ENCODE data around the gene SNAI3.

The SNAI3 gene

DNA sequence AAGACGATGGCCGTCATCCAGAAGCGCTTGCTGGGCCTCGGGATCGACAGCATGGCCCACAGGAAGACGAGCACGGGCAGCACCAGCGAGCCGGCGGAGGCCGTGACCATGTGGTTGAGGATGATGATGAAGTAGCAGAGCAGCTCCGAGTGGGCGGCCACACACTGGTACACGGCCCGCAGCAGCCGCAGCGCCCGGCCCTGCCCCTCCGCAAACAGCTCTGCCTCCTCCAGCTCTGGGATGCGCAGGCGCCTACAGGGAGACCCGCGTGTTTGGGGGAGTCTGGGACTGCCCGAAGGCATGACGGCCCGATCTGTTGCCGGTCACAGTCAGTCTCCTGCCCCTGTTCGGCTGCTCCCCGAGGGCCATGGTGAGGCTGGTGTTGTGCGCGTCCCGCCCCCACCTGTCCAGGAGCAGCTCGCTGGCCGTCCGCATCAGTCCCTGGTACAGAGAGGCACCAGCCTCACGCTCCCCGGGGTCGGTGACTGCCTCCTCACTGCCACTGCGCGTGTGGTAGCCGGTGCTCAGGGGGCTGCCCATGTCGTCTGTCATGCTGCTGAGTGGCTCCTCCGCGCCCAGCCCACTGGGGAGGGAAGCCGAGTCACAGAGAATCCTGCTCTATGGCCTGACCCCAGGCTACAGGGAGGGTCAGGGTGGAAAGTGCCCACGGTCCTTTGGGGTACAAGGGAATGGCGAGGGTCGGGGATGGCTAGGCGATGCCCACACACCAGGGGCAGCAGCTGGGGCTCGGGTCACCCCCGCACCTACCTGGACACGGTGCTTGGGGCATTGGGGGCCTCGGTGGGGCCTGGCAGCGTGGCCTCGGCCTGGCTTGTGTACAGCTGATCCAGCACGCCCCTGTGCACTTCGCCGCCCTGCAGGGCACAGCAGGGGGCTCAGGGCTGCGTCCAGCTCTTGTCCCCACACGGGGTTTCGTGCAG is 35.8 kb upstream of the SNAI3 start:
- no peak for DNase-seq (ENCODE audit: low read depth in 2 of 2)

DNA sequence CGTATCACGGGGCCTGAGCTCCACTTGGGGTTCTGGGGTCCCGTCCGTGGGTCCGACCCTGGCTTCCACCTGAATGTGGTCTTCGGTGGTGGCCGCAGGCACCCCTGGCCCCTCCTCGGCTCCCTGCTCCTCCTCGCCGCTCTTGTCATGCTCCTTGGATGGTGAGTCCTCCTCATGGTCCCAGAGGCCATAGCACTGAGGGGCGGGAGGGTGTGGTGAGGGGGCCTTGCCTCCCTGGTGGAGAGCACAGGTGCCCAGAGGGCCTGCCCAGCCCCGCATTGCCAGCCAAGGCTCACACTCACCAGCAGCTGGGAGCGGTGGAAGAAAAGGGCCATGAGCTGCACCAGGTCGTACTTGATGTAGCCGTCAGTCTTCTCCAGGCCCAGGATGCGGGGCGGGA is 34.9 kb upstream of the SNAI3 start:
- no peak for DNase-seq (ENCODE audit: low read depth in 2 of 2)

DNA sequence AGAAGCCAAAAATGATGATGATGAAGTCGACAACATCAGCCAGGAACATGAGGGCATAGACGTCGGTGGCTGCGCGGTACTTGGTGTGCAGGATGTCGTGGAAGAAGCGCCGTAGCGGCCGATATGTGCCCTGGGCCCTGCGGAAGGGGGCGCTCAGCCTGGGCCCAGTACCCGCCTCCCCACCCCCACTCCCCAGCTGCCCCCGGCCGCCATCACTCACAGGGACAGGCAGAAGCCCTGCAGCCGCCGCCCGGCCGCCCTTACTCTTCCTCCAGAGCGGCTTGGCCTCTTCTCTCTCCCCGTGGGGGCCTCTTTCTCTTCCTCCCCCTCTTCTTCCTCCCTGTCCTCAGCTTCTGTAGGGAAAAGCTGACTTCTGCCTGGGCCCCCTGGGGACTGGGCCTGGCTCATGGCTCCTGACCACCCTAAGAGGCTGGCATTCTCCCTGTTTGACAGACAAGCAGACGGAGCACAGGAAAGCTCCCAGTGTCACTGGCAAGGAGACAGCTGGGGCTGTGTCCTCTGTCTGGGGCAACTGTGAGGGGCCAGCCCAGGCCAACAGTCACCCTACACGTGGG is 34.2 kb upstream of the SNAI3 start:
- DNase-seq (ENCODE audit: low read depth in 2 of 2) = no peak

DNA sequence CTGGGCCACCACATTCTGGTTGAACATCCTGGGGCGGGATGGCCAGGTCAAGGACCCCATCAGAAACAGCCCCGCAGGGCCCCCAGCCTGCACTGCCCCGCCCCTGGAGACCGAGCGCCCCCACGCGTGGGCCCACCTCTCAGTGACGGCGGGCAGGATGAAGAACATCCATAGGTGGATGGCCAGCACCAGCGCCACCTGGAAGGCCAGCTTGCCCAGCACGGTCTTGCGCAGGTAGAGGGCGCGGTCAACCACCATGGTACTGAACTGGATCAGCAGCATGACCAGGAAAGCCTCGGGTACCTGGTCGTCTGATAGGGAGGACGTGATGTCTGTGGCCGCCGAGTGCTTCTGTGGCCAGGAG is 33.6 kb upstream of the SNAI3 start:
- no peak for DNase-seq (ENCODE audit: low read depth in 2 of 2)

DNA sequence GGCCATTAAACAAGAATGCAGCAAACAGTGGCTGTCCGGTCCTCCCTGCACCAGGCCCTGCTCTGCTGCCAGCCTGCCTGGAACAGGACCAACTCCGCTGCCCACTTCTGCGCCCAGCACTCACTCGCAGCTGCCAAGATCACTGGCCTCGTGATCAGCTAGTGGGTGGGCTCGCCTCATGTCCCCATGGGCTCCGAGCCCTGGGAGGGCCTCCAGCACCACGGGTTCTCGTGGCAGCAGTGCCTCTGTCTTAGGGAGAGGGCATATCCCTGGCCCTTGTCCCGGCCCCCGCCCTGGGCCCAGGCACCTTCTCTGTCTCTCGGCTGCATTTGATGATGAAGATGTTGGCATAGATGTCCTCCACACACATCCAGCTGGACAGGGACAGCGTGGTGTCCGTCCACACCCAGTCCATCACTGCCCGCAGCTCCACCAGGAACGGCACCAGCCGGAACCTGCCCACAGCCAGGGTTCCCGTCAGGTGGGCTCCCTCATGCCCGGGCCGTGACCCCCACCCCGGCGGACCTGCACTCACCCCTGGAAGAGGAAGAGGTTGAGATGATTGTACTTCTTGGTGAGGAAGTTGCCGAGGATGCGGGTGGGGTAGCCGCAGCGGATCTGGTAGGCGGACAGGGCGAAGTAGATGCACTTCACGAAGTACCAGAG is 33.1 kb upstream of the SNAI3 start:
- DNase-seq (ENCODE audit: low read depth in 2 of 2) = no peak

DNA sequence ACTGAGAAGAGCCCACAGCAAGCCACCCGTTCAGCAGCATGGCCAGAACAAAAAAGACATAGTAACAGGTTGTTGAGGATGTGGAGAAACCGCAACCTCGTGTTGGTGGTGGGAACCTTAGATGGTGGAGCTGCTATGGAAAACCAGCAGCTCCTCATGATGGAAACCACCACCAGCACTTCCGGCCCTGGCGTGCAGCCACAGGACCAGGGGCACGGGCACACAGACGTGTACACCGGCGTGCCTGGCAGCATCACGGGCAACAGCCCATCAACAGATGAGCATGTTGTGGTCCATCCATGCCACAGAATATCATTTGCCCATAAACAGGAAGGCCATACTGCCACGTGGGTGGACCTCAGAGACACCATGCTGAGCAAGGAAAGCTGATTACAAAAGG is 31.9 kb upstream of the SNAI3 start:
- DNase-seq (ENCODE audit: low read depth in 2 of 2) = no peak

DNA sequence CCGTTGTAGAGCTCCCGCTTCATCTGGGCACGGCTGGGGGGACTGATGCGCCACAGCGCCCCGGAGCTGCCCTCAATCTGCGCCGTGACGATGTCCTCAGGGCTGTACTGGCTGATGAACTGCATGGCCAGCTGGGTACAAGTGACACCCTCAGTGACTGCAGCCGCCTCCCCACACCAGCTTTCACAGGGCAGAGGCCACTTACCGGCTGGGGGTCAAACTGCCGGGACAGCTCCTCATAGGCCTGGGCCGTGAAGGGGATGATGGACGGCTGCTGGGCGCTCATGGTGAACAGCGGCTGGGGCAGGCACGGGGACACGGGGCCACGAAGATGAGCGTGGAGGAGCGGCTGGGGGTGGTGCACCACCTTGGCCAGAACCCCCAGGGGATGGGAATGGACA is 30.3 kb upstream of the SNAI3 start:
- DNase-seq (ENCODE audit: low read depth in 2 of 2) = no peak

DNA sequence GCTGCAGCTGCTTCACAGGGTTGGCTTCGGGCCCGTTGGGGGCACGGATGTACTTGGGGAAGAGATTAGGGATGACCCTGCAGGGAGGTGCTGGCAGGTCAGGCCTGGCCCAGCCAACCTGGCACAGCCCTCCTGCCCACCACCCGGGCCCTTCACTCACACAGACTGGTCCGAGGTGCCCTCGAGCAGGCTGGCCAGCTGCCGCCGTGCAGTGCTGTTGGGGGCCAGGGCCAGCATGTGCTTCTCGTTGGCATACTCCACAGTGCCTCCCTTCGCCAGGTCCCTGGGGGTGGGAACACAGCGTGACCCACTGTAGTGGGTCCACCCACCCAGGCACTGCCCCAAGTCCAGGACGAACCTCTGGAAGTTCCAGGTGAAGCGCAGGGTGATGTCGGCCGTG is 29.9 kb upstream of the SNAI3 start:
- no peak for DNase-seq (ENCODE audit: low read depth in 2 of 2)

DNA sequence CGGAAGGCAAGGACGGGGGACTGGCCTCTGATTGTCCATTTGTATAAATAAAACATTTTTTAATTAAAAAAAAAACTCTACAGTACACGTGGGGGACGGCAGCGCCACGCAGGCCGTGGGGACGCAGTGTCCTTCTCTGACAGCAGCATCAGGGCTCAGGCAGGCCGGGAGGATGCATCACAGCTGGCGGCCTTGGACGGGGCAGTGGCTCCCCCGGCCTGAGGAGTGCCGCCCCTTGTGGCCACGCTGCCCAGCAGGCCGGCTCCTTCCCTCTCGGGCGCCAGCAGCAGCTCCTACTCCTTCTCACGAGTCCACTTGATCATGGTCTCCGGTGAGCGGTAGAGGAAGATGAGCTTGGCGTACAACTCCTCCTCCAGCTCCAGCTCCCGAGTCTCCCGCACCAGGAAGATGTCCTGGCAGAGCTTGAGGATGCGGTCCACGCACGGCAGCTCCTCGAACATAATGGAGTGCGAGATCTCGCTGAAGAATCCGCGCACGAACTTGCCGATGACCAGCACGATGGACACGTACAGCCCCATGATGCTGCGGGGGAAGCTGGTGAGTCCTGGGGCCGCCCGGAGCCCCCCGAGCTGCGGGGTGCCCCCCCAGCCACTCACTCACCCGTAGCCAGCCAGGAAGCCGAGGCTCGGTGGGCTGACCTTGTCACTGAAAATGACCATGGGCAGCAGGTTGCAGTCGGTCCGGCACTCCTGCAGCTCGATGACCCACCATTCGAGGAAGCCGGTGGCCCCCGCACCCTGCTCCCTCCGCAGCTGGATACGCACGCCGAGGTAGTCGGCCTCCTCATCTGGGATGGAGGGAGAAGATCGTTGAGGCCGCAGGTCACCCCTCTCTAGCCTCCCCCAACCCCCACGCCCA is 29.2 kb upstream of the SNAI3 start:
- no peak for DNase-seq (ENCODE audit: low read depth in 2 of 2)

DNA sequence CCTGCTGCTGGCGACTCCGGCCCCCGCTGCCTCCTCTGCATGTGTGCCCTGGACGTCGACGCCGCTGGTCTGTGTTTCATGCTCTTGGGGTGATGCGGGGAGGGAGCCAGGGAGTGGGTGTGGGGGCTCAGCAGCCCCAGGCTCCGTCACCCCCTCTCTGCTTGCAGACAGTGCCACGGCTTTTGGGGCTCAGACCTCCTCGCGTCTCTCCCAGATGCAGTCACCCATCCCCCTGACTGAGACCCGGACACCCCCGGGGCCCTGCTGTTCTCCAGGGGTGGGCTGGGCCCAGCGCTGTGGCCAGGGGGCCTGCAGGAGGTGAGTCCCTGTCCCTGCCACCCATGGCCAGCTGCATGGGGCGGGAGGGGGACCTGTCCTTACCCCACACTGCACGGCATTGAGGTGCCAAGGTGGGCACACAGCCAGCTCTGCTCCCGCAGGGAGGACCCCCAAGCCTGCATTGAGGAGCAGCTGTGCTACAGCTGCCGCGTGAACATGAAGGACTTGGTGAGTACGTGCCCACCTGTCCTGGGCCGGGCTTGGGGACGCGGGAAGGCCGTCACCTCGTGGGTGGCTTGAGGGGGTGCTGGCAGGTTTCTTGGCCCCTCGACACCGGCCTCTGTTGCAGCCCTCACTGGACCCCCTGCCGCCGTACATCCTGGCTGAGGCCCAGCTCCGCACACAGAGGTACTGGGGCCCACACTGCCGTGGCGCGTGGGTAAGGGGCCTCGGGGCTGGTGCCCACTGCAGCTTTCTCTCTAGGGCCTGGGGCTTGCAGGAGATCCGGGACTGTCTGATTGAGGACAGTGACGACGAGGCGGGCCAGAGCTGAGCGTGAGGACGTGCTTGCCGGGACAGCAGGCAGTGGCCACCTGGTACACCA is 28.4 kb upstream of the SNAI3 start:
- no peak for DNase-seq (ENCODE audit: low read depth in 2 of 2)

DNA sequence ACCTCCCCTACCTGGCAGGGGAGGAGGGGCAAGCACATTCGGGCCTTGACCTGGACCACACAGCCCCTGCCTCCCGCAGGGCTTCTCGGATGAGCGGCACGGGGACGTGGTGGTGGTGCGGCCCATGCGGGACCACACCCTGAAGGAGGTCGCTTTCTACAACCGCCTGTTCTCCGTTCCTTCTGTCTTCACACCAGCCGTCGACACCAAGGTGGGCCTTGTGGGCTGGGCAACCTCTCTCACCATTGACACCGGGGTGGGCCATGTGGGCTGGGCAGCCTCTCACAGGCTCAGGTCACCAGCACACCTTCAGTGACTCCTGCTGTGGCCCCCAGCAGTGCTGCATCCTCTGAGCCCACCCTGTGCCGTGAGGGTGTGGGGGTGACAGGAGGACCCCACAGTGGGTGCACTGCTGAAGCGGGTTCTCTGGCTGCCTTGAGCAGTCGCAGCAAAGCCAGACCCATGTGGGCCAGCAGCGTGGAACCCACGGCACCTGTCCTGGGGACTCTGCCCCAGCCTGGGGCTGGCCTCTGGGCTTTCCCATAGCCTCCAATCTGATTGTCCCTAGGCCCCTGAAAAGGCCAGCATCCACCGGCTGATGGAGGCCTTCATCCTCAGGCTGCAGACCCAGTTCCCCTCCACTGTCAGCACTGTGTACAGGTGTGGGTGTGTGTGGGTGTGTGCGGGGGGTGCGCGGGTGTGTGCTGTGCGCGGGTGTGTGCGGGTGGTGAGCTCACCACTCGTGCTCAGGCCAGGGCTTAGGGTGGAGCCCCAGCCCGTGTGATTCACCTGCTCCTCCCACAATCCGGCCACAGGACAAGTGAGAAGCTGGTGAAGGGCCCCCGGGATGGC is 27.5 kb upstream of the SNAI3 start:
- DNase-seq (ENCODE audit: low read depth in 2 of 2) = no peak

DNA sequence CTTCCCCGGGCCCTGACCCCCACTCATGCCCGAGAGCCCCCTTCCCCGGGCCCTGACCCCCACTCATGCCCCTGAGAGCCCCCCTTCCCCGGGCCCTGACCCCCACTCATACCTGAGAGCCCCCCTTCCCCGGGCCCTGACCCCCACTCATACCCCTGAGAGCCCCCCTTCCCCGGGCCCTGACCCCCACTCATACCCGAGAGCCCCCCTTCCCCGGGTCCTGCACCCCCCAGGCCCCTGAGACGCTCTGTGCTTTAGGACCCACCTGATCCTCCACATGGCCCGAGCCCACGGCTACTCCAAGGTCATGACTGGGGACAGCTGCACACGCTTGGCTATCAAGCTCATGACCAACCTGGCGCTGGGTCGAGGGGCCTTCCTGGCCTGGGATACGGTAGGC is 26.7 kb upstream of the SNAI3 start:
- DNase-seq (ENCODE audit: low read depth in 2 of 2) = no peak

DNA sequence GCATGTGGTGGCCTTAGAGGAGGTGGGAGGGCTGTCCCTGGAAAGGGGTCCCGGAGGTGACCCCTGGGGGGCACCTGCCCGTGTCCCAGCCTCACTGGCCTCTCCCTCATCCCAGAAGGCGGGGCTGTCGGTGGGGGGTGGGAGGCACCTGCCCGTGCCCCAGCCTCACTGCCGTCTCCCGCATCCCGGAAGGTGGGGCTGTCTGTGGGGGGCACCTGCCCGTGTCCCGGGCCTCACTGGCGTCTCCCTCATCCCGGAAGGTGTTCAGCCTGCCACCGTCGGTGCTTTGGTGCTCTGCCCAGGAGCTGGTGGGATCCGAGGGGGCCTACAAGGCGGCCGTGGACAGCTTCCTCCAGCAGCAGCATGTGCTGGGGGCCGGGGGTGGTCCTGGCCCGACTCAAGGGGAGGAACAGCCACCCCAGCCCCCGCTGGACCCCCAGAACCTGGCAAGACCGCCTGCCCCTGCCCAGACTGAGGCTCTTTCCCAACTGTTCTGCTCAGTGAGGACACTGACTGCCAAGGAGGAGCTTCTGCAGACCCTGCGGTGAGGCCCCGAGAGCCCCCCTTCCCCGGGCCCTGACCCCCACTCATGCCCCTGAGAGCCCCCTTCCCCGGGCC is 26.2 kb upstream of the SNAI3 start:
- DNase-seq (ENCODE audit: low read depth in 2 of 2) = no peak

DNA sequence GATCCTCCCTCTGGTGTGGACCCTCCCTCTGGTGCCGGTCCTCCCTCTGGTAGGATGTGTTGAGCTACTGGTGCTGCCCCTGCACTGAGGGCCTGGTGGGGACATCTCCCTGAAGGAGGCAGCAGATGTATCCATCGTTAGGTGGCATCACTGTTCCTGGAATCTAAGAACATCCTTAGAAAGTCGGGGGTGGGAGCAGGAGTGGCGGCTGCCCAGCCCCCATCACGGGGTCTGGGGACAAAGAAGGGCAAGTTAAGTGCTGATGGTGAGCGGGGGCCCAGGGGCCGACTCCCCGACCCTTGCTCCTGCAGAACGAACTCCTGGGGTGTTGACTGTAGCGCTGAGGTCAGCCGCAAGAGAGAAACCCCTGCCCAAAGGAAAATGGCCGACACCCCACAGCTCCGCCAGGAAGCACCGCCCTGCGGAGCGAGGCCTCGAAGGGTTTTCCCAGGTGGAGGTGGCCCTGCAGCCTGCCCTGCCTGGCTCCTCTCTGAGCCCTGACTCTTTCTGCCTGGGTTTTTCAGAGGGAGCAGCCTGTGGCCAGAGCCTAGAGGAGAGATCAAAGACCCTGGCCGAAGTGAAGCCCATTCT is 25.5 kb upstream of the SNAI3 start:
- DNase-seq (ENCODE audit: low read depth in 2 of 2) = no peak

DNA sequence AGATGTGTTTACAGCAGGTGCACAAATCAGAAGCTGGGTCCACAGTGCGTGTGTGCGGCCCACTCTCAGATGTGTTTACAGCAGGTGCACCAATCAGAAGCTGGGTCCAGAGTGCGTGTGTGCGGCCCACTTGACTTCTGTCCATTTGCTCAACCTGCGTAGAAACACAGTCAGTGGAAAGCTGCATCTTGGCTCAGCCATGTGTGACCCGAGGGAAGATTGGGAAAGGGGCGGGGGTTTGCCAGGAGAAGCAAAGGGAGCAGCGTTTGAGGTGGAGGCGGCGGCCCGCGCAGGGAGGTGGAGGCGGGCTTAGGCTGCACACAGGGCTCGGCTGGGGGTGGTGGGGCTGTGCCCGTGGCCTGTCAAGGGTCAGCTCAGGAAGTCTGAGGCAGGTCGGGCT is 24.2 kb upstream of the SNAI3 start:
- DNase-seq (ENCODE audit: low read depth in 2 of 2) = no peak

DNA sequence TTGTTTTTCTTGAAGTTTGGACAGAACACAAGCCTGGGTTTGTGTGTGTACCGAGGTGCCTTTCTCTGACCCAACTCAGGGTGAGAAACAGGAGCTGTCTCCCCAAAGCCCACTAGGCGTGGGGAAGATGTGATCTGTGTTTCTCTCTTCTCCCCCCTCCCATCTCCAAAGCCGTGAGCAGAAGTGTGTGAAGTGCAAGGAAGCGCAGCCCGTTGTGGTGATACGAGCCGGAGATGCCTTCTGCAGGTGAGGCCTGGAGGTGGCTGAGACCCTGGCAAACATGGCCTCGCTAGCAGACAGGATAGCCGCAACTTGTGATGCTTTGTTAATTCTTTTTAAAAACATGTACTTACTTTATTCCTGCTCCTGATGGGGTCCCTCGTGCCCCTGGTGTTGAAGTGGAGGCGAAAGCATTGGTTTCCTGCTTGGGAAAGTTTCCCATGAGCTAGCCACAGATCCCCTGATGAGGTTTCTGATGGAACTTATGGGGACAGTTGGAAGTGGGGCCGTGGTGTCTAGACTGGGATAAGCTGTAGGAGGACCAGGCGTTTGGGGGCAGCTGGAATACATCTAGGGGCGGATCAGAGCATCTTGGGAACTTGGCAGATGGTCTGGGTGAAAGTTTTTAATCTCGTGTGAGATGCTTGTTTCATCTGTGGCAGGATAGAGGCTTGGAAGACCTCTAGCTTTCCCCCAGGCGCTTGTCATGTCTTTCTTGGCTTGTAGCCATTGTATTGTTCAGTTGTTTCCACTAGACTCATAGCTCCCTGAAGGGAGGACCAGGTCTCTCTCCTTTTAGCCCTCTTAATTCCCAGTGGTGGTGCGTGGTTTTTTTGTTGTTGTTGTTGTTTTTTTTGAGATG is 20.9 kb upstream of the SNAI3 start:
- DNase-seq (ENCODE audit: low read depth in 2 of 2) = no peak

DNA sequence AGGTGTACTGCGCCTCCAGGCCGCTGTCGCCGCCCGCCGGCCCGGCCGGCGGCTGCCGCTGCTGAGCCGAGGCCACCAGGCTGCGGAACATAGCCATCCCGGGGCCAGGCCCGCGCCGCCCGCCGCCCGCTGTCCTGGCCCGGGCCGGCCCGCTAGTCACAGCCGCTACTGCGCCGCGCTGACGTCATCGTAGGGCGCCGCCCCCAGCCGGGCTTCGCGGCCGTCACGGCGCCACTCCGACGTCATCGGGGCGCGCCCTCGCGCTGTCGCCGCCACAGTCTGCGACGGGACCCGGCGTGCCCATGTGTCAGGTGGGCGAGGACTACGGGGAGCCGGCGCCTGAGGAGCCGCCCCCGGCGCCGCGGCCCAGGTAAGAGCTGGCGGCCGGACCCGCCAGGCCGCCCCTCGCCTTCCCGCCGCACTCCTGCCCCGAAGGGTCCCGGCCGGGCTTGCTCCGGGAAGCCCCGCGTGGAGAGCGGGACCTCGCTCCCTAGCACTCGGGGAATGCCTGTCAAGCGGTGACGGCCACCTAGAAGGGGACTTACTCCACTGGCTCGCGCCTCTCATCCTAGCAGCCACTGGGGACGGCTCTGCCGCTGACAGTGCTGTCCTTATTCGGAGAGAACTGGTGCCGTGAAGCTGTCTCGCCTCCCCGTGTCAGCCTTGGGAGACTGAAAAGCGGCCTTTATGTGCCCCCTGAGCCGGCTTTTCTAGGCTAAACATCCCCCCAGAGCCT is 20.1 kb upstream of the SNAI3 start, which contains the start of the genes CTU2 and RNF166:
Gene CTU2 (plus strand): TSS at position 275 of the 736 bp plus-strand sequence. CDS start 28 bp downstream, at position 303.
Gene RNF166 (minus strand): TSS at position 180 of the 736 bp plus-strand sequence. CDS start 83 bp downstream, at position 97.
- peak; percentile 84 to 93 for DNase-seq (ENCODE audit: low read depth in 2 of 2)
